WERI-Rb-1 (cell line): Measurements from ENCODE around the gene UCP2.

ENCODE experiments used
- DNase-seq: peaks from one replicate; pipeline ENCODE4 v3.0.0-alpha.2; 2020
- H3K27ac ChIP-seq: fragments of 250-450 bp; sonication (Bioruptor Pico); 2 replicates; pipeline ENCODE4 v1.5.1; 2020; ENCODE audit warnings: mild to moderate bottlenecking, moderate library complexity
- H3K27me3 ChIP-seq: fragments of 250-450 bp; sonication (Bioruptor Pico); 2 replicates; pipeline ENCODE4 v1.5.1; 2021; ENCODE audit warnings: mild to moderate bottlenecking, low read depth, moderate library complexity; ENCODE audit not compliant: insufficient read depth, severe bottlenecking
- H3K36me3 ChIP-seq: fragments of 250-450 bp; sonication (Bioruptor Pico); 2 replicates; pipeline ENCODE4 v1.5.1; 2020; ENCODE audit warnings: mild to moderate bottlenecking, moderate library complexity
- H3K4me3 ChIP-seq: 2 replicates; pipeline ENCODE4 v1.5.1; 2011; ENCODE audit warnings: low read depth, mild to moderate bottlenecking, control low read depth, low read length
- H3K9me3 ChIP-seq: fragments of 250-450 bp; sonication (Bioruptor Pico); 2 replicates; pipeline ENCODE4 v1.5.1; 2021; ENCODE audit warnings: mild to moderate bottlenecking, moderate library complexity; ENCODE audit not compliant: severe bottlenecking
- CTCF ChIP-seq: IDR thresholded peaks from 2 replicates; pipeline ENCODE4 v1.5.1; 2011; ENCODE audit warnings: low read depth, mild to moderate bottlenecking, control low read depth, inconsistent platforms, low read length

UCP2 gene

GRCh38 chr11:74018331-74019005 lies 35.8 kb upstream of the UCP2 start:
- no peak for TF ChIP-seq CTCF
- Histone ChIP-seq H3K9me3 (no peaks in the 10 kb centered on the region), H3K27me3 (no peaks in the 10 kb centered on the region), H3K36me3 (peaks cover 37% of the 10 kb centered on the region), H3K27ac (no peak overlapping the region), H3K4me3 (no peak overlapping the region)
- no peak for DNase-seq

GRCh38 chr11:74017631-74018030 lies 35.0 kb upstream of the UCP2 start:
- Histone ChIP-seq H3K4me3 (no peak overlapping the region), H3K9me3 (no peaks in the 10 kb centered on the region), H3K36me3 (peaks cover 41% of the 10 kb centered on the region), H3K27ac (no peak overlapping the region), H3K27me3 (no peaks in the 10 kb centered on the region)
- TF ChIP-seq CTCF, result no peak
- DNase-seq, result no peak

- H3K27me3 ChIP-seq, result no peaks in the 10 kb centered on the region
- TF ChIP-seq CTCF, result no peak
- no peak overlapping the region for H3K4me3 ChIP-seq
- H3K36me3 ChIP-seq, result peaks cover 47% of the 10 kb centered on the region
- DNase-seq, result no peak
- H3K9me3 ChIP-seq, result no peaks in the 10 kb centered on the region
- H3K27ac ChIP-seq, result no peak overlapping the region
These were observed 33.5 kb upstream of the UCP2 start for GRCh38 chr11:74015919-74016684.

- no peak for TF ChIP-seq CTCF
These were observed 32.2 kb upstream of the UCP2 start for GRCh38 chr11:74014880-74015279.

GRCh38 chr11:74013141-74013540 lies 30.5 kb upstream of the UCP2 start:
- H3K27me3 ChIP-seq, result no peaks in the 10 kb centered on the region
- H3K27ac ChIP-seq, result no peak overlapping the region
- TF ChIP-seq CTCF, result no peak
- no peak for DNase-seq
- no peaks in the 10 kb centered on the region for H3K9me3 ChIP-seq
- no peak overlapping the region for H3K4me3 ChIP-seq
- peaks cover 40% of the 10 kb centered on the region for H3K36me3 ChIP-seq

More at GRCh38 chr11:74014880-74015279, 32.2 kb upstream of the UCP2 start:
- no peak overlapping the region for H3K27ac ChIP-seq
- no peaks in the 10 kb centered on the region for H3K9me3 ChIP-seq
- no peak overlapping the region for H3K4me3 ChIP-seq
- no peak for DNase-seq
- H3K27me3 ChIP-seq, result no peaks in the 10 kb centered on the region
- peaks cover 44% of the 10 kb centered on the region for H3K36me3 ChIP-seq
